HG02623 (cell line): Measurements from ENCODE around the gene ZNF560.
"Not testable (repeated sequence)": the region's sequence is repeated elsewhere in the genome, so short reads cannot be mapped to it uniquely, and the experiment has no call there.

ENCODE experiments used
- ATAC-seq: cut with Tn5 transposase; IDR thresholded peaks from one replicate; pipeline ENCODE4 v1.9.1; 2021; ENCODE audit warnings: moderate library complexity; ENCODE audit not compliant: unreplicated experiment

Gene ZNF560

GRCh38 chr19:9498183-9498902 is at the start of gene ZNF560:
Gene ZNF560, minus strand, starts transcription at chr19:9498616. Its CDS starts 23,303 bp downstream, at chr19:9475313.
- ATAC-seq = no peak

GRCh38 chr19:9547870-9548269 is 49.5 kb upstream of the ZNF560 start:
- no peak for ATAC-seq

- not testable (repeated sequence) for ATAC-seq
Measured at GRCh38 chr19:9541281-9541680, 42.9 kb upstream of the ZNF560 start.

GRCh38 chr19:9539921-9540320 is 41.5 kb upstream of the ZNF560 start:
- ATAC-seq = not testable (repeated sequence)

GRCh38 chr19:9539201-9539600 is 40.8 kb upstream of the ZNF560 start:
- not testable (repeated sequence) for ATAC-seq

GRCh38 chr19:9538183-9539058 is 40.0 kb upstream of the ZNF560 start, which contains the start of gene ZNF426:
Gene ZNF426, minus strand, starts transcription at chr19:9538645. Its CDS starts 2,413 bp downstream, at chr19:9536232.
- no peak for ATAC-seq

- no peak for ATAC-seq
Measured at GRCh38 chr19:9535934-9536333, 37.5 kb upstream of the ZNF560 start.

- ATAC-seq = no peak
Measured at GRCh38 chr19:9531933-9532332, 33.5 kb upstream of the ZNF560 start.

GRCh38 chr19:9528757-9529336 is 30.4 kb upstream of the ZNF560 start:
- no peak for ATAC-seq

GRCh38 chr19:9523885-9524474 is 25.6 kb upstream of the ZNF560 start:
- no peak for ATAC-seq

GRCh38 chr19:9507285-9507684 is 8.9 kb upstream of the ZNF560 start:
- no peak for ATAC-seq

GRCh38 chr19:9500796-9501195 is 2.4 kb upstream of the ZNF560 start:
- ATAC-seq = no peak

GRCh38 chr19:9494096-9494495 is 4.3 kb downstream of the ZNF560 start:
- ATAC-seq = no peak

GRCh38 chr19:9487016-9487415 is 11.4 kb downstream of the ZNF560 start:
- ATAC-seq = no peak

- no peak for ATAC-seq
Measured at GRCh38 chr19:9485140-9485539, 13.3 kb downstream of the ZNF560 start.

GRCh38 chr19:9474975-9475374 is 23.4 kb downstream of the ZNF560 start:
- no peak for ATAC-seq

GRCh38 chr19:9467161-9467560 is 31.3 kb downstream of the ZNF560 start:
- ATAC-seq = no peak

GRCh38 chr19:9461938-9462337 is 36.5 kb downstream of the ZNF560 start:
- no peak for ATAC-seq

GRCh38 chr19:9456018-9456689 is 42.3 kb downstream of the ZNF560 start:
- ATAC-seq = no peak

- no peak for ATAC-seq
Measured at GRCh38 chr19:9453953-9454352, 44.5 kb downstream of the ZNF560 start.

- ATAC-seq = no peak
Measured at GRCh38 chr19:9445037-9445436, 53.4 kb downstream of the ZNF560 start.
